Neural progenitor cell (in vitro differentiated cells): ENCODE data around the gene PLEKHN1.

Experiments used
- EZH2 ChIP-seq: fragments of 200-600 bp; sonication (generic); IDR thresholded peaks from 2 replicates; pipeline ENCODE4 v1.6.1; 2017; ENCODE audit warnings: antibody characterized with exemption, mild to moderate bottlenecking, moderate library complexity
- EZH2phosphoT487 ChIP-seq: fragments of 200-600 bp; sonication (generic); IDR thresholded peaks from 2 replicates; pipeline ENCODE4 v1.6.1; 2017; ENCODE audit warnings: antibody characterized with exemption
- TF ChIP-seq, protein P1 (sequence below): fragments of 200-600 bp; sonication (generic); IDR thresholded peaks from 2 replicates; pipeline ENCODE4 v1.5.1; 2017; ENCODE audit warnings: antibody characterized with exemption, mild to moderate bottlenecking

DNA sequence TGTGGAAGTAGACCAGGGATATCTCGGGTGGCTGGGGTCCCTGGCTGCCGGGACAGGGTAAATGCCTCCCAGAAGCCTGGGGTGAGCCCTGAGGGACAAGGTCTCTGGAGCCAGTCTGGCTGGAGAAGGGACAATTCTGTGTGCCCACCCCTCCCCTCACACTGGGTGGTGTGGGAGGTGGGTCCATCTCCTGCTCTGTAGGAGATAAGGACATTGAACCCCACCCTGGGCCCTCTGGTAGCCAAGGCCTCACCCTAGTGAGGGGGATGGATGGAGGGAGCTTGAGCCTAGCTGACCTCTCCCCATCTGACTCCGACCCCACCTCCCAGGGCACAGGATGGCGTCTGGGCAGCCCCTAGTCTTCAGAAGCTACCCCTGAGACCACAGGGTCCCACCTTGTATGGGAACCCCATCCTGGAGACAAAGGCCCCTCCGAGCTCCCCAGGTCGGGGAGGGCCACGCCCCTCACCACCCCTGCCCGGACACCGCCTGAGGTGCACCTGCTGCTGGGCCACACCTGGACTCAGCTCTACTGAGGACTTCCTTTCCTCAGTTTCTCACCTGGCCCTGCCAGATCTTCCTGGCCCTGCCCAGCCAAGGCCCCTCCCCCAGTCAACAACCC, 58.0 kb downstream of the PLEKHN1 start:
- TF ChIP-seq, protein P1, sequence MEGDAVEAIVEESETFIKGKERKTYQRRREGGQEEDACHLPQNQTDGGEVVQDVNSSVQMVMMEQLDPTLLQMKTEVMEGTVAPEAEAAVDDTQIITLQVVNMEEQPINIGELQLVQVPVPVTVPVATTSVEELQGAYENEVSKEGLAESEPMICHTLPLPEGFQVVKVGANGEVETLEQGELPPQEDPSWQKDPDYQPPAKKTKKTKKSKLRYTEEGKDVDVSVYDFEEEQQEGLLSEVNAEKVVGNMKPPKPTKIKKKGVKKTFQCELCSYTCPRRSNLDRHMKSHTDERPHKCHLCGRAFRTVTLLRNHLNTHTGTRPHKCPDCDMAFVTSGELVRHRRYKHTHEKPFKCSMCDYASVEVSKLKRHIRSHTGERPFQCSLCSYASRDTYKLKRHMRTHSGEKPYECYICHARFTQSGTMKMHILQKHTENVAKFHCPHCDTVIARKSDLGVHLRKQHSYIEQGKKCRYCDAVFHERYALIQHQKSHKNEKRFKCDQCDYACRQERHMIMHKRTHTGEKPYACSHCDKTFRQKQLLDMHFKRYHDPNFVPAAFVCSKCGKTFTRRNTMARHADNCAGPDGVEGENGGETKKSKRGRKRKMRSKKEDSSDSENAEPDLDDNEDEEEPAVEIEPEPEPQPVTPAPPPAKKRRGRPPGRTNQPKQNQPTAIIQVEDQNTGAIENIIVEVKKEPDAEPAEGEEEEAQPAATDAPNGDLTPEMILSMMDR = no peak
- no peak for TF ChIP-seq EZH2phosphoT487
- no peak for TF ChIP-seq EZH2
